Keratinocyte (primary cell): ENCODE measurements around the gene NUP43. TPM values are rescaled to one million over a fixed set of nuclear protein-coding genes. Genes with fewer than 3 reads are reported as not detected.
A peak's percentile ranks its signal among the peaks of the same experiment; 100 is the strongest.
"Not testable (repeated sequence)": the region's sequence is repeated elsewhere in the genome, so short reads cannot be mapped to it uniquely, and the experiment has no call there.

Experiments
- DNase-seq: peaks from one replicate; pipeline ENCODE4 v3.0.0-alpha.2; 2011; ENCODE audit warnings: low read depth, missing footprints, low spot score
- FAIRE-seq: peaks from 2 replicates; lab custom pipeline; 2011; peaks lifted over from hg19 to GRCh38; lab: Jason Lieb, UNC
- H2AFZ ChIP-seq: 2 replicates; pipeline ENCODE4 v1.6.0; 2012; ENCODE audit warnings: low read length, control low read depth, inconsistent platforms; ENCODE audit not compliant: control insufficient read depth
- H3K27ac ChIP-seq: 2 replicates; pipeline ENCODE4 v1.5.1; 2011; ENCODE audit warnings: low read length; ENCODE audit not compliant: control insufficient read depth, insufficient read depth
- H3K27me3 ChIP-seq: 3 replicates; pipeline ENCODE4 v1.6.0; 2011; ENCODE audit warnings: low read length; ENCODE audit not compliant: control insufficient read depth, insufficient read depth; ENCODE audit errors: extremely low read depth
- H3K36me3 ChIP-seq, 2 experiments: 2 replicates in 1 of 2; 3 replicates in 1 of 2; pipeline ENCODE4 v1.5.1; 2011; ENCODE audit warnings: low read length in 2 of 2, mild to moderate bottlenecking in 1 of 2; ENCODE audit not compliant: control insufficient read depth in 2 of 2, insufficient read depth in 2 of 2; ENCODE audit errors: extremely low read depth in 1 of 2
- H3K4me1 ChIP-seq: 3 replicates; pipeline ENCODE4 v1.5.1; 2011; ENCODE audit warnings: low read length; ENCODE audit not compliant: control insufficient read depth, insufficient read depth; ENCODE audit errors: extremely low read depth
- H3K4me2 ChIP-seq: 3 replicates; pipeline ENCODE4 v1.6.0; 2011; ENCODE audit warnings: low read depth, low read length; ENCODE audit not compliant: control insufficient read depth, insufficient read depth; ENCODE audit errors: extremely low read depth
- H3K4me3 ChIP-seq, 3 experiments: fragments of 200-600 bp in 1 of 3; sonication (generic) in 1 of 3; 2 replicates in 2 of 3; 3 replicates in 1 of 3; pipeline ENCODE4 v1.5.1; 2011 to 2016; ENCODE audit warnings: low read length in 3 of 3, mild to moderate bottlenecking in 3 of 3, control low read depth in 2 of 3, inconsistent platforms in 1 of 3, low read depth in 1 of 3, mixed read lengths in 1 of 3, mixed run types in 1 of 3, moderate library complexity in 1 of 3; ENCODE audit not compliant: control insufficient read depth in 2 of 3, insufficient read depth in 2 of 3; ENCODE audit errors: extremely low read depth in 1 of 3
- H3K79me2 ChIP-seq: 2 replicates; pipeline ENCODE4 v1.6.0; 2012; ENCODE audit warnings: low read length; ENCODE audit not compliant: control insufficient read depth, insufficient read depth
- H3K9ac ChIP-seq: 3 replicates; pipeline ENCODE4 v1.6.0; 2011; ENCODE audit warnings: low read length; ENCODE audit not compliant: control insufficient read depth, insufficient read depth; ENCODE audit errors: extremely low read depth
- H3K9me1 ChIP-seq: 3 replicates; pipeline ENCODE4 v1.6.0; 2011; ENCODE audit warnings: low read length; ENCODE audit not compliant: control insufficient read depth, insufficient read depth; ENCODE audit errors: extremely low read depth
- H3K9me3 ChIP-seq: 2 replicates; pipeline ENCODE4 v1.5.1; 2012; ENCODE audit warnings: low read depth, low read length; ENCODE audit not compliant: control insufficient read depth
- H4K20me1 ChIP-seq: 3 replicates; pipeline ENCODE4 v1.6.0; 2011; ENCODE audit warnings: low read length; ENCODE audit not compliant: control insufficient read depth, insufficient read depth; ENCODE audit errors: extremely low read depth
- CTCF ChIP-seq, 3 experiments: IDR thresholded peaks in 1 of 3; conservative IDR thresholded peaks in 1 of 3; optimal IDR thresholded peaks in 1 of 3; 2 replicates in 2 of 3; 3 replicates in 1 of 3; pipeline versions ENCODE3 to v1.5.1; 2011; ENCODE audit warnings: low read length in 3 of 3, mild to moderate bottlenecking in 3 of 3, moderate library complexity in 2 of 3, control low read depth in 1 of 3, inconsistent platforms in 1 of 3; ENCODE audit not compliant: insufficient read depth in 2 of 3; ENCODE audit errors: extremely low read depth in 1 of 3
- EZH2 ChIP-seq: IDR thresholded peaks from one replicate; pipeline ENCODE4 v1.6.1; 2012; ENCODE audit warnings: inconsistent platforms, mild to moderate bottlenecking, low read length, moderate library complexity
- dilution Hi-C: fragments of 300-500 bp; cut with MboI; formaldehyde crosslinking; loops from one replicate; pipeline ENCODE4 v1.7.0; 2020; ENCODE audit warnings: low sequenced_read_pairs; ENCODE audit not compliant: extremely low pct_ligation_motif_present
- polyA plus RNA-seq, 5 experiments: library from polyadenylated mRNA; depleted of rRNA in 3 of 5; stranded (reverse) in 3 of 5; stranded (forward) in 1 of 5; unstranded in 1 of 5; fragments of >200 nt; gene quantifications; 1 replicate in 1 of 5; 2 replicates in 3 of 5; 3 replicates in 1 of 5; pipeline versions ENCODE4 v1.2.1 to v1.2.3, GENCODE V29; 2011 to 2012; ENCODE audit warnings: missing spikeins in 2 of 5, low read depth in 1 of 5, low replicate concordance in 1 of 5

NUP43 gene
- polyA plus RNA-seq, 1 donor (not counting 4 experiments of a cell fraction or from before 2014, with no cell fraction given) = 33.8 TPM

DNA sequence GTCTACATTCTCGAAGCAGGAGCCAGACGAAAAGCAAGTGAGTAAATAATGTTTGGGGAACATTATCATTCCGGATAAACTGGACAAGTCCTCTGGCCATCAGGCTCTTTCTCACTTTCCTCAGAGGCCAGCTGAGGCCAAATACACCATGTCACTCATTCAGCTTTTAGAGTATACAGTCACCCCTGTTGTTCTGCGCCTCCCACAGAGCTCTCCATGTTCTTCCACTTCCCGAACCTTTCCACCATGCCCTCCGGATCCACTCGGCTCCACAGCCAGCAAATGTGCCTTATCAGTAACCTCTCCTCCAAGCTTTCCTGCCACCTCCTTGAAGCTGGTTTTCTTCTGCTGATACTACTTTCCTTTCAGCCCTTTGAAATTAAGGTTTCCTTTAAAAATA is 60.1 kb downstream of the NUP43 start:
- no peaks in the 10 kb centered on the region for H4K20me1 ChIP-seq
- DNase-seq = no peak
- H3K9me3 ChIP-seq = no peaks in the 10 kb centered on the region
- dilution Hi-C loops = no loop called here
- H3K27ac ChIP-seq = no peak overlapping the region
- no peaks in the 10 kb centered on the region for H3K27me3 ChIP-seq
- H3K4me2 ChIP-seq = no peak overlapping the region
- no peak overlapping the region for H3K9ac ChIP-seq
- H3K79me2 ChIP-seq = peaks cover 32% of the 10 kb centered on the region
- H3K4me3 ChIP-seq = no peak overlapping the region
- peaks cover 6 to 16% of the 10 kb centered on the region in 2 experiments for H3K36me3 ChIP-seq
- no peaks in the 10 kb centered on the region for H3K4me1 ChIP-seq
- FAIRE-seq = peak; percentile 58
- H2AFZ ChIP-seq = no peak overlapping the region
- no peaks in the 10 kb centered on the region for H3K9me1 ChIP-seq
- no peak for TF ChIP-seq EZH2
- no peak for TF ChIP-seq CTCF (optimal IDR thresholded peaks at IDR 0.05 in 1 of 3, IDR thresholded peaks at IDR 0.05 in 1 of 3, conservative IDR thresholded peaks at IDR 0.05 in 1 of 3; ENCODE audit: extremely low read depth in 1 of 3, insufficient read depth in 2 of 3, low read length in 3 of 3)

DNA sequence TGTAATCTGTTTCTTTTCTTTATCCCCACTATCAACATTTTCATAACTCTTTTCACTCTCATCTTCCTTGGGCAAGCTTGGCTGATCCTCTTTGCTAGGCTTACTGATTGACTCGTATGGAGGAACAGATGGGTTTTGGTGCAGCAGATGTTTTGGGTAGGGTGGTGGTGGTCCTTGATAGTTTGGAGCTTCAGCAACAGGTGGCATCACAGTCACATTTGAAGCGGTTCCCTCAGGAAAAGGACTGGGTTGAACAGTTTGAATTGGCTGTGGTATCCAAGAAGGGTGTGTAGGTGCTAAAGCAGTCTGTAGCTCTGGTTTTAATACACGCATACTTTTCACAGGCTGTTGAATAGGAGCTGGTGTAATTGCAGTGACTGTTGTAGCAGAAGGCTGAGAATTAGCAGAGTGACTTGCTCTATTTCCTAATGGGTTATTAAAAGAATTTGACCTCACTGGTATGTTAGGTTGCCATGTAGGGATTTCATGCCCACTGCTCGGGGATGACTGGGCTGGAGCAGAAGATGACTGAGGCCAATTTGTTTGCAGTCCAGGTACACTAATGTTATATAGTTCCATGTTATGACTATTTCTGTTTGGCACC is 63.0 kb downstream of the NUP43 start:
- H3K9ac ChIP-seq = no peak overlapping the region
- no peak overlapping the region for H2AFZ ChIP-seq
- no peak overlapping the region for H3K4me2 ChIP-seq
- no peak overlapping the region for H3K4me3 ChIP-seq
- no peaks in the 10 kb centered on the region for H4K20me1 ChIP-seq
- dilution Hi-C loops = no loop called here
- no peak for DNase-seq
- no peaks in the 10 kb centered on the region for H3K9me1 ChIP-seq
- no peak for TF ChIP-seq EZH2
- no peak for TF ChIP-seq CTCF (optimal IDR thresholded peaks at IDR 0.05 in 1 of 3, IDR thresholded peaks at IDR 0.05 in 1 of 3, conservative IDR thresholded peaks at IDR 0.05 in 1 of 3; ENCODE audit: extremely low read depth in 1 of 3, insufficient read depth in 2 of 3, low read length in 3 of 3)
- FAIRE-seq = no peak
- H3K36me3 ChIP-seq = peaks cover 7 to 12% of the 10 kb centered on the region in 2 experiments
- no peaks in the 10 kb centered on the region for H3K27me3 ChIP-seq
- no peak overlapping the region for H3K27ac ChIP-seq
- no peaks in the 10 kb centered on the region for H3K9me3 ChIP-seq
- no peaks in the 10 kb centered on the region for H3K4me1 ChIP-seq
- H3K79me2 ChIP-seq = peaks cover 22% of the 10 kb centered on the region

- H2AFZ ChIP-seq, H3K27ac ChIP-seq, H3K4me1 ChIP-seq, H3K4me3 ChIP-seq, FAIRE-seq, H3K9me3 ChIP-seq, DNase-seq, H4K20me1 ChIP-seq, dilution Hi-C loops, H3K4me2 ChIP-seq, H3K27me3 ChIP-seq, H3K9ac ChIP-seq, H3K9me1 ChIP-seq: not testable (repeated sequence)
- Histone ChIP-seq H3K36me3 (peaks cover 7 to 12% of the 10 kb centered on the region in 2 experiments), H3K79me2 (peaks cover 20% of the 10 kb centered on the region)
Measured at GRCh38 chr6:149681845-149682244, 64.5 kb downstream of the NUP43 start.
